Activated CD8-positive, alpha-beta memory T cell treated with anti-CD3 and anti-CD28 coated beads, Interleukin-2, amount 50 U/mL, for 1 hour (primary cell): ENCODE results near the gene IFI44.

Experiments used
- DNase-seq: peaks from one replicate; pipeline ENCODE4 v3.0.0-alpha.2; 2020; ENCODE audit errors: extremely low read depth

Gene IFI44

GRCh38 chr1:78652019-78652560 is 2.5 kb downstream of the IFI44 start:
- DNase-seq: no peak

GRCh38 chr1:78658901-78659300 is 9.3 kb downstream of the IFI44 start:
- no peak for DNase-seq

DNA sequence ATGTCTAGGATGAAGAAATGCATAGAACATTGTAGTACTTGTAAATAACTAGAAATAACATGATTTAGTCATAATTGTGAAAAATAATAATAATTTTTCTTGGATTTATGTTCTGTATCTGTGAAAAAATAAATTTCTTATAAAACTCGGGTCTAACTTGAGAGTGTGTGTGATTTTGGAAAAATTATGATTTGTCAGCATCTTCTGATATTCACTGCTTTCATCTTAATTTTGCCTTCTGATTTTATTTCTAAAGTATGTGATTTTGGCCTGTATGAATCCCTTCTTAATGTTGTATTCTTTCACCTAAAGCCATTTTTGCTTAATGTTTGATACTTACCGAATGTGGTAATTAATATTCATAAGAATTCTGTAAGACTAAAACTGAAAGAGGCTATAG is 14.3 kb downstream of the IFI44 start:
- DNase-seq: no peak

- DNase-seq: no peak
These were observed 15.1 kb downstream of the IFI44 start for GRCh38 chr1:78664763-78665162.

- DNase-seq: no peak
These were observed 16.2 kb downstream of the IFI44 start for GRCh38 chr1:78665809-78666208.

- DNase-seq: no peak
These were observed 18.3 kb downstream of the IFI44 start for GRCh38 chr1:78667939-78668338.

DNA sequence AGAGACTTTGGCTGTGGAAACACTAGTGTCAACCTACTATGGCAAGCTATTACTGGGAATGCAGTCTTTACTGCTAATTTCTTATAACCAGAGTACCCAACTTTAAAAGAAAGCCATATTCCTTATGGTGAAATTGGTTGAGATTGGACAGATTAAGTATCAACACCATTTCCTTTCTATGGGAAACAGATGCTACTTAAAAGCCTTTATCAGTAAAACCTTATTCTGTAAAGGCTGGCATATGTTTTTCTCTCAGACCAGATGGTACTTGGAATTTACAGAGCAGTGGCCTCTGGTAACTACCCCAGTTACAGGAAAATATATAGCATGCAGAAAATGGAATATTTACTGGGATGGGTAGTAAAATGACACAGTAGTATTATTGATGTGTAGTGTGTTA is 18.8 kb downstream of the IFI44 start:
- DNase-seq: no peak

DNA sequence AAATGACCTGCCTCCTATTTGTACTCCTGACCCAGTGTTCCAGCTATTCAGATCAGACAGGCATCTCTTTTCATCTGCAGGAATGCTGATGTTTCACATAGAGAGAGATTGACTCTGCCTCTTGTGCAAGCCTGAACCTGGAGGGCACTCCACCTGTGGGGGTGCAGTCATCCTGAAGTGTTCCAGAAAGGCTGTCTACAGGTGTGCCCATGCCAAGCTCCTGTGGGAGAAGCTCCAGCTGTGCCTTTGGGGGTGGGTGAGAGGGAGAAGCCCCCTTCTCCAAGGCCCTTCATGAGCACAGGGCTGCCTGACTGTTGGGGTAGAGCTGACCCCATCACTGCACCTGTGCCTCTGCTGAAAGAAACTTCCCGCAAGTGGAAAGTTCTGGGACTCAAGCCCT is 22.8 kb downstream of the IFI44 start:
- no peak for DNase-seq

GRCh38 chr1:78673120-78673519 is 23.5 kb downstream of the IFI44 start:
- no peak for DNase-seq

DNA sequence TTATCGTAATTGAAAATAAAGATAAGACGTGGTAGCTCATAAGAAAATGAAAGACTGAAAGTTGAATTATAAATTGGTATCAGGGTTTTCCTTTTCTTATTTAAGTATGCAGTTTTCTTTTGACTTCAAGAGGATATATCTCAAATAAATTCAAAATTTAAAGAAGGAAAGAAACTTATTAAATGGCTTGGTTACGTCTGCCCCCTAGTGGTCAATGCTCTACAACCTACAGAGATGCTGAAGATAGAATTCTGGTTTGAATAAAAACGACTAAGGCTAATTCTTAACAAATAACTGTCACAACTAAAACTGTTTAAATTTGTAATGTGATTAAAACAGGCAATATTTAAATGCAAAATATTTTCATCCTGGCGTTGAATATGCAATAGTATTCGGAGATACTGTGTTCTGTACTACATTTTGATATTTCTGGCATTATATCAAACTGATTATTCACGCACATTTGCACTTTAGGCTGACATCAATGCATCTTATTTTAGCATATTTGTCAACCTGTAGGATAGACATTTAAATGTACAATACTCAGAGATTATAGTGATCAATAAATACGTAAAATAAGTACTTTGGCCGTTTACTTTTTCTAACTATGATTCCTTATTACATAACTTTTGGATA is 26.8 kb downstream of the IFI44 start:
- DNase-seq: no peak

GRCh38 chr1:78676993-78677392 is 27.4 kb downstream of the IFI44 start:
- DNase-seq: no peak

- no peak for DNase-seq
These were observed 28.2 kb downstream of the IFI44 start for GRCh38 chr1:78677788-78678187.

- no peak for DNase-seq
These were observed 28.7 kb downstream of the IFI44 start for GRCh38 chr1:78678324-78678723.

DNA sequence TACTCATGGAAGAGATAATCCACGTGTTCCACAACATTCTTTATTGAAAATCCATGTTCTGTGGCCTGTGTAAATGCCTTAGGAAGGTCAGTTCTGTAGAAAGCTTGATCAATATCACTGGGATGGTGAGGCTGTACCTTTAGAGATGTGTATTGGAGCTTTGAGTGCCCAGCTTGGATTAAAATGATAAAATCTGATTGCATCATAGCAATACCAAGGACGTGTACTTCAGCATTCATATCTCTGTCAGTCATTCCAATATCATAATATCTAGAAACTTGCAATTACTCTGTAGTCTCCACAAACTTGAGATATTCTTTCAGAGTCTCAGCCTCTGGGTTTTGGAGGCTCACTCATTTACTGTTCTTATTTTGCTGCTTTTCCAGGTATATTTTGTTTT is 31.6 kb downstream of the IFI44 start:
- no peak for DNase-seq

DNA sequence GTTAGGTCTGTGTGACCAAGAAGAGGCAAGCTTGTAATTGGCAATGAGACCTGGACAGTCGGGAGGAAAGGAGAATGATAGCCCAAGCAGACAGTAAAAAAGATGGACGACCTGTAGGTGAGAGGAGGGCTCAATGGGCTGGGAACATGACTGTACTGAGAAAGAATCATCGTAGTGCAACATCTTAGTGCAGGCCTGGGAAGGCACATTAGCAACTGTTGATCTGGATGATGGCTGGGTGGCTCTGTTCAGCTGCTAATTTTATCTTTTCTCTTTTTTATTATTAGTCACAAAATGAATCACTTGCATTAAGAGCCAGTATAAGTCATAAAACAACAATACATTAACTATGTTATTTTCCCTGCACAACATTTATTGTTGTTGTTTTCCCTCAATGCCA is 32.9 kb downstream of the IFI44 start:
- DNase-seq: no peak

GRCh38 chr1:78683079-78683478 is 33.4 kb downstream of the IFI44 start:
- DNase-seq: no peak

DNA sequence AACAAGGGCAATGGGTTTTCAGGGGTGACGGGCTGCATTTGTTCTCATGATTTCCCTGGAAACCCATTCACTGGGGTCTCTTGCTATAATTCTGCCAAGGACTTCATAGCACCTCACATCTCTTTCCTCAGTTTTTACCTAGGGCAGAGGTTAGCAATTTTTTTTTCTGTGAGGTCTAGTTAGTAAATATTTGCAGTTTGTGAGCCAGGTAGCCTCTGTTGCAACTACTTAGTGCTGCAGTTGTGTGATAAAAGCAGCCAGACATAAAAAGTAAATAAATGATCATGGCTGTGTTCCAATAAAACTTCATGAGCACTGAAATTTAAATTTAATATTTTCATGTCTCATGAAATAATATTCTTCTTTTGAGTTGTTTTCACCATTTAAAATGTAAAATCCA is 37.7 kb downstream of the IFI44 start:
- DNase-seq: no peak

- DNase-seq: no peak
These were observed 38.3 kb downstream of the IFI44 start for GRCh38 chr1:78687914-78688313.

GRCh38 chr1:78688697-78689096 is 39.1 kb downstream of the IFI44 start:
- DNase-seq: no peak

DNA sequence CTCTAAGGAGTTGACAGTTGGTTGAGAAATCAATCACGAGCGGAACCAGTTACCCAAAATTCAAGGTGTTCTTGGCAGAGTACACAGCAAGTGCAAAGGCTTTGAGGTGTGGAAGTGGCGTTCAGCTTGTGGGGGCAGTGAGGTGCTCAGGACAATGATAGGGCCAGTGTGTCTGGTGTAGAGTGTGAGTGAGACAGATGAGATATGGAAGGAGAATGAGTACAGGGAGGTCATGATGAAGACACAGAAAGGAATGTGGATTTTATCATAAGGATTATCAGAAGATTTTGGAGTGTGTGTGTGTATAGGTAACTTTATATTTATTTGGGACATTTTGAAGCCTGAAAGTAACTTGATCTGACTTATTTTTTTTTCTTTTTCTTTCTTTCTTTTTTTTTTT is 40.9 kb downstream of the IFI44 start:
- no peak for DNase-seq

GRCh38 chr1:78691995-78692747 is 42.5 kb downstream of the IFI44 start:
- no peak for DNase-seq

DNA sequence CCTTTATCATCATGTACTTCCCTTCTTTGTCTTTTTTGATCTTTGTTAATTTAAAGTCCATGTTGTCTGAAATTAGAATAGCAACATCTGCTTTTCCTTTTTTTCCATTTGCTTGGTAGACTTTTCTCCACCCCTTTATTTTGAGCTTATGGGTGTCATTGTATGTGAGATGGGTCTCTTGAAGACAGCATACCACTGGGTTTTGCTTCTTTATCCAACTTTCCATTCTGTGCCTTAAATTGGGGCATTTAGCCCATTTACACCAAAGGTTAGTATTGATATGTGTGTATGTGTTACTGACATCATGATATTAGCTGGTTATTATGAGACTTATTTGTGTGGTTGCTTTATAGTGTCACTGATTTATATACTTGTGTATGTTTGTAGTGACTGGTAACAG is 50.2 kb downstream of the IFI44 start:
- DNase-seq: no peak

GRCh38 chr1:78702426-78702825 is 52.8 kb downstream of the IFI44 start:
- DNase-seq: no peak
